Measurements from ENCODE around the gene MIX23.

Gene MIX23

DNA sequence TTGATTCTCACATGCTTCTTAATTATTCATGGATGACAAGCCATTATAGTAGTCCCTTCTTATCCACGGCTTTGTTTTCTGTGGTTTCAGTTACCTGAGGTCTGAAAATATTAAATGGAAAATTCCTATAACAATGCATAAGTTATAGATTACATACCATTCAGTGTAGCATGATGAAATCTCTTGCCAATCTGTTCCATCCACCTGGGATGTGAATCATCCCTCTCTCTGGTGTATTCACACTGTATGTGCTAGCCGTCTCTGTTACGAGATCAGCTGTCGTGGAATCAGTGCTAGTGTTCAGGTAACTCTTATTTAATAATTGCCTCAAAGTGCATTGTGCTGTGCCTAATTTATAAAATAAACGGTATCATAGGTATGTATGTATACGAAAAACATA is 27.6 kb upstream of the MIX23 start:
- no peak for DNase-seq (ENCODE audit: low spot score)
- H3K9me3 ChIP-seq (ENCODE audit: severe bottlenecking), result no peaks in the 10 kb centered on the region
- no peak overlapping the region for H3K27ac ChIP-seq (ENCODE audit: poor library complexity, severe bottlenecking)
- peaks cover 72% of the 10 kb centered on the region for H3K36me3 ChIP-seq (ENCODE audit: low read depth)
- H3K27me3 ChIP-seq (ENCODE audit: insufficient read depth, poor library complexity, severe bottlenecking), result no peaks in the 10 kb centered on the region
- H3K4me1 ChIP-seq (ENCODE audit: insufficient read depth, poor library complexity, severe bottlenecking), result peaks cover 15% of the 10 kb centered on the region
- peak; percentile 75; the same call in 2 of the 3 replicates for ATAC-seq (ENCODE audit: low read depth)
- TF ChIP-seq, protein P1, sequence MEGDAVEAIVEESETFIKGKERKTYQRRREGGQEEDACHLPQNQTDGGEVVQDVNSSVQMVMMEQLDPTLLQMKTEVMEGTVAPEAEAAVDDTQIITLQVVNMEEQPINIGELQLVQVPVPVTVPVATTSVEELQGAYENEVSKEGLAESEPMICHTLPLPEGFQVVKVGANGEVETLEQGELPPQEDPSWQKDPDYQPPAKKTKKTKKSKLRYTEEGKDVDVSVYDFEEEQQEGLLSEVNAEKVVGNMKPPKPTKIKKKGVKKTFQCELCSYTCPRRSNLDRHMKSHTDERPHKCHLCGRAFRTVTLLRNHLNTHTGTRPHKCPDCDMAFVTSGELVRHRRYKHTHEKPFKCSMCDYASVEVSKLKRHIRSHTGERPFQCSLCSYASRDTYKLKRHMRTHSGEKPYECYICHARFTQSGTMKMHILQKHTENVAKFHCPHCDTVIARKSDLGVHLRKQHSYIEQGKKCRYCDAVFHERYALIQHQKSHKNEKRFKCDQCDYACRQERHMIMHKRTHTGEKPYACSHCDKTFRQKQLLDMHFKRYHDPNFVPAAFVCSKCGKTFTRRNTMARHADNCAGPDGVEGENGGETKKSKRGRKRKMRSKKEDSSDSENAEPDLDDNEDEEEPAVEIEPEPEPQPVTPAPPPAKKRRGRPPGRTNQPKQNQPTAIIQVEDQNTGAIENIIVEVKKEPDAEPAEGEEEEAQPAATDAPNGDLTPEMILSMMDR (IDR thresholded peaks at IDR 0.05; ENCODE audit: poor library complexity, severe bottlenecking), result no peak
- H3K4me3 ChIP-seq (ENCODE audit: severe bottlenecking), result no peak overlapping the region

DNA sequence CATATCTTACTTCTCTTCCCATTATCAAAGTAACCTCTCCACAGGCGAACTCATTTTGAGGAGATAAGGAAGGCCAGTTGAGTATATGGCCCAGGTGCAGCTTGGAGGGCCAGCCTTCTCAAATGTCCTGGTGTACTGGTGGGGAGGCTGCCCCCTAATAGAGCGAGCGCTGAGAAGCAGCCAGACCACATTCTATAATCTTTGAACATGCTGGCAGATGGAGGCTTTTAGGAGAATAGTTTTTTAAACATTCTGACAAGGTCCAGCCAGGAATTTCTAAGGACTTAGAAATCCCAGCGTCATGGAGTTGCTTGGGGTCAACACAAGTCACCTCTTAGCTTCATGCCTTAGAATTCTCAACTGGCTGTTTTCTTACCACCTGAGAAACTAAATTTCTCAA is 27.1 kb upstream of the MIX23 start:
- no peak for ATAC-seq (ENCODE audit: low read depth)

DNA sequence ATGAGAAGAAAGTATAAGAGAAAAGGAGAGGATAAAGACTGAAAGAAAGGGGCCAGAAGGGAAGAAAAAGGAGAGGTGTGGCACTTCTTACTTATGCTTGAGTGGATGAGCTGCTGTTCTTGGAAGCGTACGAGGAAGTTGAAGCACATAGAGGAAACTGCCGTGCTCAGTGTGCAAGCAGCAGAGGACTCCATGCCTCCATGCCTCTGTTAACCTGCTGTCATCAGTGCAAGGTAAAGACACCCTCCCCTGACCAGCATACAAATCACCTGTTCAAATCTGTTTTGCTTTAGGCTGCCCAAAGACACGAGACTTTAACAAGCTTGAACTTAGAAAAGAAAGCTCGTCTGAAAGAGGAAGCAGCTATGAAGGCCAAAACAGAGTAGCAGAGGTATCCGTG is 26.4 kb upstream of the MIX23 start:
- Histone ChIP-seq H3K36me3 (ENCODE audit: low read depth) (peaks cover 76% of the 10 kb centered on the region), H3K4me3 (ENCODE audit: severe bottlenecking) (no peak overlapping the region), H3K9me3 (ENCODE audit: severe bottlenecking) (no peaks in the 10 kb centered on the region), H3K27ac (ENCODE audit: poor library complexity, severe bottlenecking) (no peak overlapping the region), H3K27me3 (ENCODE audit: insufficient read depth, poor library complexity, severe bottlenecking) (no peaks in the 10 kb centered on the region), H3K4me1 (ENCODE audit: insufficient read depth, poor library complexity, severe bottlenecking) (peaks cover 7% of the 10 kb centered on the region)
- ATAC-seq (ENCODE audit: low read depth) (no peak), DNase-seq (ENCODE audit: low spot score) (no peak)
- TF ChIP-seq, protein P1 (IDR thresholded peaks at IDR 0.05; ENCODE audit: poor library complexity, severe bottlenecking), result no peak

More for the DNA sequence above, 27.1 kb upstream of the MIX23 start:
- peaks cover 14% of the 10 kb centered on the region for H3K4me1 ChIP-seq (ENCODE audit: insufficient read depth, poor library complexity, severe bottlenecking)
- H3K9me3 ChIP-seq (ENCODE audit: severe bottlenecking), result no peaks in the 10 kb centered on the region
- DNase-seq (ENCODE audit: low spot score), result no peak
- no peak overlapping the region for H3K4me3 ChIP-seq (ENCODE audit: severe bottlenecking)
- no peak overlapping the region for H3K27ac ChIP-seq (ENCODE audit: poor library complexity, severe bottlenecking)
- peaks cover 72% of the 10 kb centered on the region for H3K36me3 ChIP-seq (ENCODE audit: low read depth)
- no peaks in the 10 kb centered on the region for H3K27me3 ChIP-seq (ENCODE audit: insufficient read depth, poor library complexity, severe bottlenecking)
- TF ChIP-seq, protein P1 (IDR thresholded peaks at IDR 0.05; ENCODE audit: poor library complexity, severe bottlenecking), result no peak

DNA sequence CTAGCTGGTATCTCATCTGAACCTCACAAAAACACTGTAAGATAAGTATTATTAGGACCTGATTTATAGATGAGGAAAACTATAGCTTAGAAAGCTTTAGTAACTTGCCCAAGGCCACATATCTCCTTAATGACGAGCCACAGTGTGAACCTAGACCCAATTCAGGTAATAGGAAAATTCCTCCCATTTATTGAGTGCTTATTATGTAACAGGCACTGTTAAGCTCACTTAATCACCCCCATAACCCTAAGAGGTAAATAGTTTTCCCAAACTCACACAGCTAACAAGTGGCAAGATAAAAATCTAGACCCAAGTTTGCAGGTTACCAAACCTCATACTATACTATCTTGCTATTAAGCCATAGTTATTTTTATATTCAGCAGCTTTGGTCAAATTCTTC is 24.9 kb upstream of the MIX23 start:
- ATAC-seq (ENCODE audit: low read depth) (no peak), DNase-seq (ENCODE audit: low spot score) (no peak)
- peaks cover 6% of the 10 kb centered on the region for H3K4me1 ChIP-seq (ENCODE audit: insufficient read depth, poor library complexity, severe bottlenecking)
- H3K9me3 ChIP-seq (ENCODE audit: severe bottlenecking), result no peaks in the 10 kb centered on the region
- no peak overlapping the region for H3K27ac ChIP-seq (ENCODE audit: poor library complexity, severe bottlenecking)
- TF ChIP-seq, protein P1 (IDR thresholded peaks at IDR 0.05; ENCODE audit: poor library complexity, severe bottlenecking), result no peak
- peaks cover 82% of the 10 kb centered on the region for H3K36me3 ChIP-seq (ENCODE audit: low read depth)
- H3K27me3 ChIP-seq (ENCODE audit: insufficient read depth, poor library complexity, severe bottlenecking), result no peaks in the 10 kb centered on the region
- no peak overlapping the region for H3K4me3 ChIP-seq (ENCODE audit: severe bottlenecking)

DNA sequence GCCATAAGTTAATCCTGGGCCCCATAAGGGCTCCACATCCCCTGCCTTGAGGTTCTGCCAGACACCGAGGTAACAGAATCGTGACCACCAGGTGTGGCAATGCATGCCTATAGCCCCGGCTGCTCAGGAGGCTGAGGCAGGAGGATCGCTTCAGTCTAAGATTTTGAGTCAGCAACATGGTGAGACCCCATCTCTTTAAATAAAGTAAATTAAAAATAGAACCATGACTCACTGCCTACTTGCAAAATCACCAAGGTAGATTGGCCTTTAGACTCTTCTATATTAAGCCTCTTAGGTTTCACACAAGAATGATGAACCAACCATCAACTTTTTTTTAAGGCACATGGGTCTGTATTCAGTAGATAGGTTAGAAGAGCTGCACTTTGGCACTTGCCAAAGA is 23.2 kb upstream of the MIX23 start:
- no peaks in the 10 kb centered on the region for H3K27me3 ChIP-seq (ENCODE audit: insufficient read depth, poor library complexity, severe bottlenecking)
- no peak overlapping the region for H3K4me3 ChIP-seq (ENCODE audit: severe bottlenecking)
- peaks cover 72% of the 10 kb centered on the region for H3K36me3 ChIP-seq (ENCODE audit: low read depth)
- TF ChIP-seq, protein P1 (IDR thresholded peaks at IDR 0.05; ENCODE audit: poor library complexity, severe bottlenecking), result no peak
- peaks cover 6% of the 10 kb centered on the region for H3K4me1 ChIP-seq (ENCODE audit: insufficient read depth, poor library complexity, severe bottlenecking)
- no peak overlapping the region for H3K27ac ChIP-seq (ENCODE audit: poor library complexity, severe bottlenecking)
- H3K9me3 ChIP-seq (ENCODE audit: severe bottlenecking), result no peaks in the 10 kb centered on the region
- no peak for ATAC-seq (ENCODE audit: low read depth)
- no peak for DNase-seq (ENCODE audit: low spot score)
